Muscle layer of colon (tissue), 2 donors: ENCODE data around the gene DENND11.
"Not testable (repeated sequence)": the region's sequence is repeated elsewhere in the genome, so short reads cannot be mapped to it uniquely, and the experiment has no call there.

Experiments used
- H3K27ac ChIP-seq: one replicate; pipeline ENCODE4 v1.7.0; 2013; ENCODE audit warnings: low read depth, mild to moderate bottlenecking, low read length, moderate library complexity
- H3K27me3 ChIP-seq, 2 donors: one replicate each; pipeline ENCODE4 v1.7.0; 2013; ENCODE audit warnings: low read length in 2 of 2, mild to moderate bottlenecking in 2 of 2; ENCODE audit not compliant: insufficient read depth in 2 of 2, control insufficient read depth in 1 of 2
- H3K36me3 ChIP-seq: one replicate; pipeline ENCODE4 v1.7.0; 2013; ENCODE audit warnings: mild to moderate bottlenecking, low read length; ENCODE audit not compliant: insufficient read depth
- H3K4me1 ChIP-seq: one replicate; pipeline ENCODE4 v1.7.0; 2013; ENCODE audit warnings: mild to moderate bottlenecking, low read length; ENCODE audit not compliant: insufficient read depth
- H3K4me3 ChIP-seq, 2 donors: one replicate each; pipeline ENCODE4 v1.7.0; 2013; ENCODE audit warnings: low read length in 2 of 2, low read depth in 1 of 2, mild to moderate bottlenecking in 1 of 2, moderate library complexity in 1 of 2
- H3K9ac ChIP-seq: one replicate; pipeline ENCODE4 v1.7.0; 2013; ENCODE audit warnings: low read length
- H3K9me3 ChIP-seq: one replicate; pipeline ENCODE4 v1.7.0; 2013; ENCODE audit warnings: mild to moderate bottlenecking, low read length
- donor health status: abdominal sarcoma.
- donor health status: Adenocarcinoma of cecum.

The DENND11 gene

GRCh38 chr7:141693082-141693481, 8.9 kb downstream of the DENND11 start:
- Histone ChIP-seq H3K36me3 (no peaks in the 10 kb centered on the region), H3K9me3 (no peaks in the 10 kb centered on the region), H3K4me1 (peaks cover 6% of the 10 kb centered on the region), H3K4me3 (no peak overlapping the region), H3K27ac (no peak overlapping the region), H3K9ac (no peak overlapping the region), H3K27me3 (no peaks in the 10 kb centered on the region)

GRCh38 chr7:141691961-141692360, 10.0 kb downstream of the DENND11 start:
- no peak overlapping the region for H3K4me3 ChIP-seq
- no peak overlapping the region for H3K9ac ChIP-seq
- H3K36me3 ChIP-seq: no peaks in the 10 kb centered on the region
- peaks cover 6% of the 10 kb centered on the region for H3K4me1 ChIP-seq
- no peaks in the 10 kb centered on the region for H3K27me3 ChIP-seq
- no peak overlapping the region for H3K27ac ChIP-seq
- no peaks in the 10 kb centered on the region for H3K9me3 ChIP-seq

GRCh38 chr7:141691540-141691939, 10.4 kb downstream of the DENND11 start:
- H3K27me3 ChIP-seq: no peaks in the 10 kb centered on the region
- H3K4me1 ChIP-seq: peaks cover 6% of the 10 kb centered on the region
- no peak overlapping the region for H3K27ac ChIP-seq
- no peaks in the 10 kb centered on the region for H3K9me3 ChIP-seq
- H3K4me3 ChIP-seq: no peak overlapping the region
- H3K9ac ChIP-seq: no peak overlapping the region
- no peaks in the 10 kb centered on the region for H3K36me3 ChIP-seq

GRCh38 chr7:141689072-141689825, 12.7 kb downstream of the DENND11 start:
- not testable (repeated sequence) for H3K27me3 ChIP-seq, H3K27ac ChIP-seq, H3K9ac ChIP-seq, H3K9me3 ChIP-seq, H3K4me3 ChIP-seq, H3K4me1 ChIP-seq
- peaks cover 15% of the 10 kb centered on the region for H3K36me3 ChIP-seq

- Histone ChIP-seq H3K36me3 (peaks cover 15% of the 10 kb centered on the region), H3K4me3 (no peak overlapping the region), H3K4me1 (no peaks in the 10 kb centered on the region), H3K9me3 (no peaks in the 10 kb centered on the region), H3K27ac (no peak overlapping the region), H3K9ac (no peak overlapping the region), H3K27me3 (no peaks in the 10 kb centered on the region)
These were observed 13.9 kb downstream of the DENND11 start for GRCh38 chr7:141688043-141688442.

GRCh38 chr7:141686670-141687069, 15.3 kb downstream of the DENND11 start:
- no peaks in the 10 kb centered on the region for H3K27me3 ChIP-seq
- H3K9me3 ChIP-seq: no peaks in the 10 kb centered on the region
- H3K27ac ChIP-seq: no peak overlapping the region
- peaks cover 16% of the 10 kb centered on the region for H3K36me3 ChIP-seq
- H3K4me3 ChIP-seq: no peak overlapping the region
- no peak overlapping the region for H3K9ac ChIP-seq
- no peaks in the 10 kb centered on the region for H3K4me1 ChIP-seq

GRCh38 chr7:141686074-141686473, 15.9 kb downstream of the DENND11 start:
- H3K36me3 ChIP-seq: peaks cover 22% of the 10 kb centered on the region
- no peaks in the 10 kb centered on the region for H3K4me1 ChIP-seq
- no peaks in the 10 kb centered on the region for H3K27me3 ChIP-seq
- H3K9ac ChIP-seq: no peak overlapping the region
- H3K9me3 ChIP-seq: no peaks in the 10 kb centered on the region
- H3K27ac ChIP-seq: no peak overlapping the region
- H3K4me3 ChIP-seq: no peak overlapping the region

- H3K27ac ChIP-seq: no peak overlapping the region
- H3K4me1 ChIP-seq: no peaks in the 10 kb centered on the region
- H3K9ac ChIP-seq: no peak overlapping the region
- H3K9me3 ChIP-seq: no peaks in the 10 kb centered on the region
- H3K4me3 ChIP-seq: no peak overlapping the region
- no peaks in the 10 kb centered on the region for H3K27me3 ChIP-seq
- H3K36me3 ChIP-seq: peaks cover 28% of the 10 kb centered on the region
These were observed 16.5 kb downstream of the DENND11 start for GRCh38 chr7:141685285-141686023.

- no peak overlapping the region for H3K27ac ChIP-seq
- H3K9ac ChIP-seq: no peak overlapping the region
- H3K9me3 ChIP-seq: no peaks in the 10 kb centered on the region
- peaks cover 13% of the 10 kb centered on the region for H3K36me3 ChIP-seq
- H3K4me3 ChIP-seq: no peak overlapping the region
- no peaks in the 10 kb centered on the region for H3K4me1 ChIP-seq
- H3K27me3 ChIP-seq: no peaks in the 10 kb centered on the region
These were observed 23.0 kb downstream of the DENND11 start for GRCh38 chr7:141679014-141679413.

GRCh38 chr7:141676618-141677017, 25.3 kb downstream of the DENND11 start:
- Histone ChIP-seq H3K36me3 (peaks cover 26% of the 10 kb centered on the region), H3K27ac (no peak overlapping the region), H3K4me1 (no peaks in the 10 kb centered on the region), H3K9me3 (no peaks in the 10 kb centered on the region), H3K9ac (no peak overlapping the region), H3K4me3 (no peak overlapping the region), H3K27me3 (no peaks in the 10 kb centered on the region)

- no peak overlapping the region for H3K4me3 ChIP-seq
- no peaks in the 10 kb centered on the region for H3K4me1 ChIP-seq
- no peaks in the 10 kb centered on the region for H3K27me3 ChIP-seq
- H3K36me3 ChIP-seq: peaks cover 19% of the 10 kb centered on the region
- no peak overlapping the region for H3K9ac ChIP-seq
- H3K27ac ChIP-seq: no peak overlapping the region
- no peaks in the 10 kb centered on the region for H3K9me3 ChIP-seq
These were observed 26.3 kb downstream of the DENND11 start for GRCh38 chr7:141675436-141676215.
